HG02759 (cell line): ENCODE measurements around the gene CYP4F11.
"Not testable (repeated sequence)": the region's sequence is repeated elsewhere in the genome, so short reads cannot be mapped to it uniquely, and the experiment has no call there.

Experiments used
- ATAC-seq: cut with Tn5 transposase; IDR thresholded peaks from one replicate; pipeline ENCODE4 v1.9.1; 2021; ENCODE audit warnings: mild to moderate bottlenecking, moderate library complexity; ENCODE audit not compliant: unreplicated experiment

CYP4F11 gene

GRCh38 chr19:15885919-15886318, 48.4 kb downstream of the CYP4F11 start:
- no peak for ATAC-seq

GRCh38 chr19:15885167-15885566, 49.2 kb downstream of the CYP4F11 start:
- no peak for ATAC-seq

DNA sequence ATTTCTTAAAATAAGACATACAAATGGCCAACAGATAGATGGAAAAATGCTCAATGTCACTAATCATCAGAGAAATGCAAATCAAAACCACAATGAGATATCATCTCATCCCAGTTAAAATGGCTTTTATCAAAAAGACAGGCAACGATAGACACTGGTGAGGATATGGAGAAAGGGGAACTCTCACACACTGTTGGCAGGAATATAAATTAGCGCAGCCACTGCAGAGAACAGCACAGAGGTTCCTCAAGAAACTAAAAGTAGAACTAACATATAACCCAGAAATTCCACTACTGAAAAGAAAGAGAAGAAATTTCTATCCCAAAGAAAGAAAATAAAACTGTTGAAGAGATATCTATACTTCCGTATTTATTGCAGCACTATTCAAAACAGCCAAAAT, 51.0 kb downstream of the CYP4F11 start:
- ATAC-seq: not testable (repeated sequence)

DNA sequence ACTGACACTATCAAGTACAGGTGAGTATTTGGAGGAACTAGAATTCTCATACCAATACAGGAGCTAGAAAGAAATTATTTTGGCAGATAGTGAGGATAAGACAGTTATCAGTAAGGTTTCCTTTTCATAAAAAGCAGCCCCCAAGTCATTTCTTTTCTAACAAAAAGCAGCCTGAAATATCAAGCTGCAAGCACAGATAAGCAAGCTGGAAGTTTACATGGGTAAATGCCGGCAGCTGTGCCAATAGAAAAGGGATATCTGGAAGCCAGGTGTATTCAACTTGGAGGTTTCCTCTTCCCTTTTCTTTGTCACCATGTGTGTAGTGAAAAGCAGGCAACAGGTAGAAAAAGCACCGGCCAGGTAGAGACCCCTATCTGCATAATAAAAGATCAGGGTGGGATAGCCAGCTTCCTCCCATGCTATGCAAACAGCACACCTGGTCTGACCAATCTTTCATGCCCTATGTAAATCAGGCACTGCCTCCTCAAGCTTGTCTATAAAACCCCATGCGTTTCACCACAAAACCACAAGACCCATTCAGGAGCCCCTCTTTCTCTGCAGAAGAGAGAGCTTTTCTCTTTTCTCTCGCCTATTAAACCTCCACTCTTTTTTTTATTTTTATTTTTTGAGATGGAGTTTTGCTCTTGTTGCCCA, 59.4 kb downstream of the CYP4F11 start:
- ATAC-seq: no peak

DNA sequence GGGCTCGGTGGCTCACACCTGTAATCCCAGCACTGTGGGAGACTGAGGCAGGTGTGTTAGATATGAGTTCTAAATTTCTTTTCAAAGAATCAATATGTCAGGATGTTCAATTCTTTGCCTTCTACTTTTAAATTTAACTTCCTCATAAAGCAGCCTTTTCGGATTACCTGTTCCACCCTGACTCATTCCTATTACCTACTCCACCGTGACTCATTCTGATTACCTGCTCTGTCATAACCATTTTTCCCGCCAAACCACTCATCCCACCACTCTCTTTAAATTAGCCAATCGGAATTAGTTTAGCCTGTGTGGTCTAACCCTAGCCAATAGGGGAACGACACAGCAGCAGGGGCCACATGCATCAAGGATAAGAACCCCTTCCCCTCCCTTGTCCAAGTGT, 60.6 kb downstream of the CYP4F11 start:
- ATAC-seq: not testable (repeated sequence)

DNA sequence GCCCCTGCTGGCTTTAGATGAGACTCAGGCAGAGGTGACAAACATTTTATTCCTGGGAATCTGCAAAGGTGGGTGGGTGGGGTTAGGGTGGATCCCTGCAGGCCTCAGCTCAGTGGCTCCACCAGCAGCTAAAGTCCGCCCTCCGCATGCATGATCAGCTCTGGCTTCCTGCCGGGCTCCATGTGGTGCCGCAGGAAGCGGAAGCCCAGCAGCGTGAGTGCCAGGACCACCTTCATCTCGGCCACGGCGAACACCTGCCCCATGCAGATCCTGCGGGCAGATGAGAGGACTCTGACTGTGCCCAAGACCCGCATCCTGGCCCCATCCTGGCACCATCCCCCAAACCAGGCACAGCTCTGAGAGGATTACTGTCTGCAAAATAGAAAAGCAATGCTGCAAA, 62.8 kb downstream of the CYP4F11 start:
- no peak for ATAC-seq

DNA sequence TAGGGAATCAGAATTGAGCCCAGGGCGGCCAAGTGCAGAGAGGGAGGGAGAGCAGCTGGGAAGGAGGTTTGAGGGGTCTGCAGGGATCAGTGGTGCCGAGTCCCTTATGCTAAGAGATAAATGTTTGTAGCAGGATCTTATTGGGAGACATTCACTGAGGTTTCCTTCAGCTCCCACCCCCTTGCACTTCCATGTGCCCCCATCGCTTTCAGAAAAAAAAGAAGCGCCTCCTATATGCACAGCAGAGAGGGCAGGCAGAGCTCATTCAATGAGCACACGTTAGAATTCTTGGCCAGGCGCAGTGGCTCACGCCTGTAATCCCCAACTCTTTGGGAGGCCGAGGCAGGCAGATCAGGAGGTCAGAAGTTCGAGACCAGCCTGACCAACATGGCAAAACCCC, 64.5 kb downstream of the CYP4F11 start:
- ATAC-seq: no peak

DNA sequence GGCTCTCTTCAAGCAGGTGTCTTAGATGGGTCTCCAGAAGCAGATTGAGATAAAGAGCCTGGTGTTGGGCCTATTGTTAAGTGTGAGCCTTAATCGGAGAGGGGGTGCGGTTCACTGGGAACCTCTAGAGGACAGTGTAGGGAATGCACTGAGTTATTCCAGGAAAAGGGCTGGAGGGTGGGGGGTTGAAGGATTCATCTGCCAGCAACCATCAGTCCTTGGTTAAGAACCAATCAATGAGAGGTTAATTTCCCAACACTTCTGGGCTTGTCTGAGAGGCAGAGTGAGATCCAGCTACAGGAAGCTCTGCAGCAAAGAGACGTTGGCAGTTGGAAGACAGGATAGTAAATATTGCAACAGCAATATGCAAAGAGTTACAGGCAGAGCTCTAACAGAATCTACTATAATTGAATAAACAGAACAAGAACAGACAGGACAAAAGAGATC, 65.2 kb downstream of the CYP4F11 start:
- ATAC-seq: no peak

GRCh38 chr19:15866636-15867035, 67.7 kb downstream of the CYP4F11 start:
- ATAC-seq: no peak

GRCh38 chr19:15864824-15865223, 69.5 kb downstream of the CYP4F11 start:
- ATAC-seq: no peak

DNA sequence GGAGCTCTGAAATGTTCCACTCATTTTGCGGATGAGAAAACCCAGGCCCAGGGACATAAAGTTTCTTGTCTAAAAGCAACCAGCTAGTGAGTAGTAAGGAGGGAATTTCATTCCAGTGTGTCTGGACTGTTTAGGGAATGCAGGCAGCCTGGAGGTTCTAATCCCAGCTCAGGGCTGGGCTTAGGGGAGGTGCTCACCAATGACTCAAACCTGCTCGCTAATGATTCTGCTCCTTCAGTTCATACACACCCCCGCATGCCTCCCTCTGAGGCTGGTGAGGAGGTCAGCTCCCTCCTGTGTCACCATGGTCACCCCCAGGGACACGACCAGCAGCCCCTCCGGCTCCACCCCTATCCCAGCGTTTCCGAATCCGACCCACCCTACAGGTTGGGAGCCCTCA, 71.1 kb downstream of the CYP4F11 start:
- ATAC-seq: no peak

DNA sequence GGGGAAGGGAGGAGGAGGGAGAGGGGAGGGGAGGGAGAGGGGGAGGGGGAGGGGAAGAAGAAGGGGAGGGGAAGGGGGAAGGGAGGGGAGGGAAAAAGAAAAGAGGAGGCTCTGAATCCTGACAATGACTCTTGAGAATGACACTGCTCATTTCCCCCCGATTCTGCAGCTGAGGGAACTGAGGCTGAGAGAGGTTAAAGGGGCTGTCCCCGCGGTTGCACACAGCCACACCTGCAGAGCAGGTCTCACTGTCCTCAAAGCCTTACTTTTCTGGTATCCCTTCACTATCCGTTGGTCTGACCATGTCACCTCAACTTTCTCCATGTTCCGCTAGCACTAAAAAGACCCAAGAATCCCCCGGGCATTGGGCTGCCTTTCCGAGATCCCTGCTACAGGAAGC, 71.9 kb downstream of the CYP4F11 start:
- no peak for ATAC-seq
